ENCODE results near the gene DEPP1. TPM values are rescaled to one million over a fixed set of nuclear protein-coding genes. Genes with fewer than 3 reads are reported as not detected.

DEPP1 gene
- total and polyA plus RNA-seq, 2 of the 13 experiments (the other 11 are each of a cell fraction or from before 2014, with no cell fraction given) = 14.8 to 270 TPM

- TF ChIP-seq, protein P1, sequence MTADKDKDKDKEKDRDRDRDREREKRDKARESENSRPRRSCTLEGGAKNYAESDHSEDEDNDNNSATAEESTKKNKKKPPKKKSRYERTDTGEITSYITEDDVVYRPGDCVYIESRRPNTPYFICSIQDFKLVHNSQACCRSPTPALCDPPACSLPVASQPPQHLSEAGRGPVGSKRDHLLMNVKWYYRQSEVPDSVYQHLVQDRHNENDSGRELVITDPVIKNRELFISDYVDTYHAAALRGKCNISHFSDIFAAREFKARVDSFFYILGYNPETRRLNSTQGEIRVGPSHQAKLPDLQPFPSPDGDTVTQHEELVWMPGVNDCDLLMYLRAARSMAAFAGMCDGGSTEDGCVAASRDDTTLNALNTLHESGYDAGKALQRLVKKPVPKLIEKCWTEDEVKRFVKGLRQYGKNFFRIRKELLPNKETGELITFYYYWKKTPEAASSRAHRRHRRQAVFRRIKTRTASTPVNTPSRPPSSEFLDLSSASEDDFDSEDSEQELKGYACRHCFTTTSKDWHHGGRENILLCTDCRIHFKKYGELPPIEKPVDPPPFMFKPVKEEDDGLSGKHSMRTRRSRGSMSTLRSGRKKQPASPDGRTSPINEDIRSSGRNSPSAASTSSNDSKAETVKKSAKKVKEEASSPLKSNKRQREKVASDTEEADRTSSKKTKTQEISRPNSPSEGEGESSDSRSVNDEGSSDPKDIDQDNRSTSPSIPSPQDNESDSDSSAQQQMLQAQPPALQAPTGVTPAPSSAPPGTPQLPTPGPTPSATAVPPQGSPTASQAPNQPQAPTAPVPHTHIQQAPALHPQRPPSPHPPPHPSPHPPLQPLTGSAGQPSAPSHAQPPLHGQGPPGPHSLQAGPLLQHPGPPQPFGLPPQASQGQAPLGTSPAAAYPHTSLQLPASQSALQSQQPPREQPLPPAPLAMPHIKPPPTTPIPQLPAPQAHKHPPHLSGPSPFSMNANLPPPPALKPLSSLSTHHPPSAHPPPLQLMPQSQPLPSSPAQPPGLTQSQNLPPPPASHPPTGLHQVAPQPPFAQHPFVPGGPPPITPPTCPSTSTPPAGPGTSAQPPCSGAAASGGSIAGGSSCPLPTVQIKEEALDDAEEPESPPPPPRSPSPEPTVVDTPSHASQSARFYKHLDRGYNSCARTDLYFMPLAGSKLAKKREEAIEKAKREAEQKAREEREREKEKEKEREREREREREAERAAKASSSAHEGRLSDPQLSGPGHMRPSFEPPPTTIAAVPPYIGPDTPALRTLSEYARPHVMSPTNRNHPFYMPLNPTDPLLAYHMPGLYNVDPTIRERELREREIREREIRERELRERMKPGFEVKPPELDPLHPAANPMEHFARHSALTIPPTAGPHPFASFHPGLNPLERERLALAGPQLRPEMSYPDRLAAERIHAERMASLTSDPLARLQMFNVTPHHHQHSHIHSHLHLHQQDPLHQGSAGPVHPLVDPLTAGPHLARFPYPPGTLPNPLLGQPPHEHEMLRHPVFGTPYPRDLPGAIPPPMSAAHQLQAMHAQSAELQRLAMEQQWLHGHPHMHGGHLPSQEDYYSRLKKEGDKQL (CRISPR knock-in tag; IDR thresholded peaks at IDR 0.05; ENCODE audit: low read depth) = peak; percentile 74; the same call in 1 of the 2 replicates
- TF ChIP-seq MAFF (IDR thresholded peaks at IDR 0.05; ENCODE audit: low read depth, low read length) (no peak), SMAD1 (CRISPR knock-in tag; IDR thresholded peaks at IDR 0.05; ENCODE audit: borderline replicate concordance, low read depth) (peak; percentile 89), MLLT10 (CRISPR knock-in tag; IDR thresholded peaks at IDR 0.05) (no peak), ZNF709 (CRISPR knock-in tag; IDR thresholded peaks at IDR 0.05) (peak; percentile 86; the same call in 1 of the 2 replicates), SRSF1 (optimal IDR thresholded peaks at IDR 0.05; ENCODE audit: low read depth, low read length) (peak; percentile 90), ZNF773 (CRISPR knock-in tag; IDR thresholded peaks at IDR 0.05; ENCODE audit: borderline replicate concordance) (no peak), ZNF569 (CRISPR knock-in tag; IDR thresholded peaks at IDR 0.05; ENCODE audit: borderline replicate concordance) (no peak), ZBTB42 (CRISPR knock-in tag; IDR thresholded peaks at IDR 0.05) (peak; percentile 92), ZNF446 (CRISPR knock-in tag; IDR thresholded peaks at IDR 0.05) (peak; percentile 58; the same call in 1 of the 2 replicates), KMT2B (CRISPR knock-in tag; IDR thresholded peaks at IDR 0.05) (peak; percentile 43; the same call in 1 of the 2 replicates), ZFP82 (CRISPR knock-in tag; IDR thresholded peaks at IDR 0.05; ENCODE audit: borderline replicate concordance) (no peak), ERF (CRISPR knock-in tag; IDR thresholded peaks at IDR 0.05) (peak; percentile 90), YY1 (IDR thresholded peaks at IDR 0.05; ENCODE audit: insufficient read depth, insufficient replicate concordance, low read depth, low read length) (peak; percentile 63), GTF2F1 (IDR thresholded peaks at IDR 0.05; ENCODE audit: low read length) (peak; percentile 95), ZNF484 (CRISPR knock-in tag; IDR thresholded peaks at IDR 0.05; ENCODE audit: borderline replicate concordance, low read depth) (no peak), SETDB1 (CRISPR knock-in tag; IDR thresholded peaks at IDR 0.05; ENCODE audit: borderline replicate concordance) (no peak), FOXK1 (CRISPR knock-in tag; IDR thresholded peaks at IDR 0.05; ENCODE audit: borderline replicate concordance, low read depth) (peak; percentile 98), KAT7 (CRISPR knock-in tag; IDR thresholded peaks at IDR 0.05; ENCODE audit: borderline replicate concordance) (peak; percentile 41; the same call in 1 of the 2 replicates), RBM22 (optimal IDR thresholded peaks at IDR 0.05; ENCODE audit: low read length) (peak; percentile 45), KLF13 (CRISPR knock-in tag; IDR thresholded peaks at IDR 0.05) (no peak), SP1 (IDR thresholded peaks at IDR 0.05) (no peak), SP1 (CRISPR knock-in tag; IDR thresholded peaks at IDR 0.05) (peak; percentile 88)
- TF ChIP-seq, protein P2, sequence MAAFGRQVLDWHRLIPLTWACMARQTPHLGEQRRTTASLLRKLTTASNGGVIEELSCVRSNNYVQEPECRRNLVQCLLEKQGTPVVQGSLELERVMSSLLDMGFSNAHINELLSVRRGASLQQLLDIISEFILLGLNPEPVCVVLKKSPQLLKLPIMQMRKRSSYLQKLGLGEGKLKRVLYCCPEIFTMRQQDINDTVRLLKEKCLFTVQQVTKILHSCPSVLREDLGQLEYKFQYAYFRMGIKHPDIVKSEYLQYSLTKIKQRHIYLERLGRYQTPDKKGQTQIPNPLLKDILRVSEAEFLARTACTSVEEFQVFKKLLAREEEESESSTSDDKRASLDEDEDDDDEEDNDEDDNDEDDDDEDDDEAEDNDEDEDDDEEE (CRISPR knock-in tag; IDR thresholded peaks at IDR 0.05) = 0 out of 2 replicates have a peak, but pooled peaks have one; percentile 38
- TF ChIP-seq, protein P3, sequence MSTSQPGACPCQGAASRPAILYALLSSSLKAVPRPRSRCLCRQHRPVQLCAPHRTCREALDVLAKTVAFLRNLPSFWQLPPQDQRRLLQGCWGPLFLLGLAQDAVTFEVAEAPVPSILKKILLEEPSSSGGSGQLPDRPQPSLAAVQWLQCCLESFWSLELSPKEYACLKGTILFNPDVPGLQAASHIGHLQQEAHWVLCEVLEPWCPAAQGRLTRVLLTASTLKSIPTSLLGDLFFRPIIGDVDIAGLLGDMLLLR (CRISPR knock-in tag; IDR thresholded peaks at IDR 0.05) = no peak
Observed at GRCh38 chr10:44978570-44979280, at the start of gene DEPP1 (continued).
